Nephron (organoid): ENCODE data around the gene MTUS2.

Experiments
- H3K27ac Mint-ChIP-seq, 3 experiments: 2 replicates each; pipeline ENCODE4 v1.8.0; 2020; ENCODE audit warnings: mixed read lengths in 3 of 3, mild to moderate bottlenecking in 2 of 3, moderate library complexity in 1 of 3
- H3K27me3 Mint-ChIP-seq: 2 replicates; pipeline ENCODE4 v1.8.0; 2021; ENCODE audit warnings: low read depth, mild to moderate bottlenecking, moderate library complexity, mixed read lengths
- H3K36me3 Mint-ChIP-seq: 2 replicates; pipeline ENCODE4 v1.8.0; 2020; ENCODE audit warnings: low read depth, mixed read lengths
- H3K4me1 Mint-ChIP-seq: 2 replicates; pipeline ENCODE4 v1.8.0; 2020; ENCODE audit warnings: mixed read lengths
- H3K4me3 Mint-ChIP-seq, 3 experiments: 2 replicates each; pipeline ENCODE4 v1.8.0; 2020; ENCODE audit warnings: mild to moderate bottlenecking in 3 of 3, mixed read lengths in 3 of 3, moderate library complexity in 2 of 3
- H3K9me3 Mint-ChIP-seq: 2 replicates; pipeline ENCODE4 v1.8.0; 2020; ENCODE audit warnings: mixed read lengths
- TF ChIP-seq, protein P1 (sequence below), 3 experiments: fragments of 200-600 bp; sonication (generic); IDR thresholded peaks; one replicate each; pipeline ENCODE4 v1.5.0; 2021; ENCODE audit warnings: antibody characterized with exemption in 3 of 3; ENCODE audit not compliant: unreplicated experiment in 3 of 3

MTUS2 gene

DNA sequence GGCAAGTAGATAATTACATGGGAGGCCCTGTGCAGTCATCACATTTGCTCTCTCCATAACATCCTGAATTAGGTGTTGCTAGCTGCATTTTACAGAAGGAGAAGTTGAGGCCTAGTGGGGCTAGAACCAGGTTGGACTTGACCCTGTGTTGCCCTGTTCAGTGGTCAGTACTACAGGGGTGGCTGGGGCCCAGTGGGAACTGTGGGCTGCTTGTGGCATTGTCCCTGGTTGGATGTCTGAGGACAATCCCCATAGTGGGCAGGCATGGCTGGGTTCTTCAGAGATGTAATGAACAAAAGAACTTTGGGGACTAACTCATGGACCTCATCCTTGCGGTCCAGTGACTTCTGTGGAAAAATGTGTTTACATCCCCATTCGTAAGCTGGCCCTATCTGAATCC, 38.9 kb downstream of the MTUS2 start:
- H3K9me3 Mint-ChIP-seq = no peaks in the 10 kb centered on the region
- H3K27ac Mint-ChIP-seq = no peak overlapping the region
- TF ChIP-seq, protein P1, sequence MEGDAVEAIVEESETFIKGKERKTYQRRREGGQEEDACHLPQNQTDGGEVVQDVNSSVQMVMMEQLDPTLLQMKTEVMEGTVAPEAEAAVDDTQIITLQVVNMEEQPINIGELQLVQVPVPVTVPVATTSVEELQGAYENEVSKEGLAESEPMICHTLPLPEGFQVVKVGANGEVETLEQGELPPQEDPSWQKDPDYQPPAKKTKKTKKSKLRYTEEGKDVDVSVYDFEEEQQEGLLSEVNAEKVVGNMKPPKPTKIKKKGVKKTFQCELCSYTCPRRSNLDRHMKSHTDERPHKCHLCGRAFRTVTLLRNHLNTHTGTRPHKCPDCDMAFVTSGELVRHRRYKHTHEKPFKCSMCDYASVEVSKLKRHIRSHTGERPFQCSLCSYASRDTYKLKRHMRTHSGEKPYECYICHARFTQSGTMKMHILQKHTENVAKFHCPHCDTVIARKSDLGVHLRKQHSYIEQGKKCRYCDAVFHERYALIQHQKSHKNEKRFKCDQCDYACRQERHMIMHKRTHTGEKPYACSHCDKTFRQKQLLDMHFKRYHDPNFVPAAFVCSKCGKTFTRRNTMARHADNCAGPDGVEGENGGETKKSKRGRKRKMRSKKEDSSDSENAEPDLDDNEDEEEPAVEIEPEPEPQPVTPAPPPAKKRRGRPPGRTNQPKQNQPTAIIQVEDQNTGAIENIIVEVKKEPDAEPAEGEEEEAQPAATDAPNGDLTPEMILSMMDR (IDR thresholded peaks at IDR 0.05; ENCODE audit: unreplicated experiment in 3 of 3) = no peak
- H3K27me3 Mint-ChIP-seq = peaks cover 5% of the 10 kb centered on the region
- no peak overlapping the region for H3K4me3 Mint-ChIP-seq
- no peaks in the 10 kb centered on the region for H3K36me3 Mint-ChIP-seq
- no peaks in the 10 kb centered on the region for H3K4me1 Mint-ChIP-seq

DNA sequence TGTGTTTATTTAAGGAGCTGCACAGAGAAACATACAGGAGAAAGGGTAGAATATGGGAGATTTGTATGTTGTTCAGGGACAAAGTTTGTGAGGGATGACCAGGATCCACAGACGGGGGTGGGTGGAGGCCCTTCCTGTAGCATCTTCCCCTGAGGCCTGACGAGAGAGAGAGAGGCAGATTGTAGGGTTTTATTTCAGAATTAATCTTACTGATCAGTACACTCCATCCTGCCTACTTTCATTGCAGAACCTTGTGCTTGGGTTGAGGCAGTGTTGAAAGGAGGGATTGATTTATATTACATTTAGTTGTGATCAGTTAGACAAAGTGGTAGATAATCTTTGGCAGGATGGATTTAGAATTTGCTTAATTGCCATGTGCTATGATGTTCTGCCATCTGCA, 39.6 kb downstream of the MTUS2 start:
- TF ChIP-seq, protein P1 (IDR thresholded peaks at IDR 0.05; ENCODE audit: unreplicated experiment in 3 of 3) = no peak
- Mint-ChIP-seq H3K9me3 (no peaks in the 10 kb centered on the region), H3K4me3 (no peak overlapping the region), H3K36me3 (no peaks in the 10 kb centered on the region), H3K27me3 (peaks cover 6% of the 10 kb centered on the region), H3K27ac (no peak overlapping the region), H3K4me1 (no peaks in the 10 kb centered on the region)

DNA sequence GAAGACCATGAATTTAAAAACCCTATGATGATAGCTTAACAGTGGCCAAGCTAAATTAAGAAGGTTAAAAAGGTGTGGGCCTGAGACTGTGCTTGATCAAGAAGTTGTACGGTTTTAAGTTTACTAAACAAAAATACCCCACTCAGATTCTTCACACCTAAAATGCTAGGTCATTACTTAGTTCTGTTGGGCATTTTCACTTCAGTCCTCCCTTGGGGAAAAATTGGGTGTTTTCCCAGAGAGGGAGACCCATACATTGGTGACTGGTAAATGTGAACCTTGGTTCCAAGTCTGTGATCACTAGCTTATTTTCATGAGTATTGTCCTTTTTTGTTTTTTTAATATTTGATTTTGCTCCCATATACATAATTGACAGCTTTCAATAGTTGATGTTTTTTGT, 44.4 kb downstream of the MTUS2 start:
- H3K4me3 Mint-ChIP-seq = no peak overlapping the region
- TF ChIP-seq, protein P1 (IDR thresholded peaks at IDR 0.05; ENCODE audit: unreplicated experiment in 3 of 3) = no peak
- no peak overlapping the region for H3K27ac Mint-ChIP-seq
- no peaks in the 10 kb centered on the region for H3K9me3 Mint-ChIP-seq
- H3K4me1 Mint-ChIP-seq = no peaks in the 10 kb centered on the region
- no peaks in the 10 kb centered on the region for H3K36me3 Mint-ChIP-seq
- H3K27me3 Mint-ChIP-seq = peaks cover 10% of the 10 kb centered on the region

DNA sequence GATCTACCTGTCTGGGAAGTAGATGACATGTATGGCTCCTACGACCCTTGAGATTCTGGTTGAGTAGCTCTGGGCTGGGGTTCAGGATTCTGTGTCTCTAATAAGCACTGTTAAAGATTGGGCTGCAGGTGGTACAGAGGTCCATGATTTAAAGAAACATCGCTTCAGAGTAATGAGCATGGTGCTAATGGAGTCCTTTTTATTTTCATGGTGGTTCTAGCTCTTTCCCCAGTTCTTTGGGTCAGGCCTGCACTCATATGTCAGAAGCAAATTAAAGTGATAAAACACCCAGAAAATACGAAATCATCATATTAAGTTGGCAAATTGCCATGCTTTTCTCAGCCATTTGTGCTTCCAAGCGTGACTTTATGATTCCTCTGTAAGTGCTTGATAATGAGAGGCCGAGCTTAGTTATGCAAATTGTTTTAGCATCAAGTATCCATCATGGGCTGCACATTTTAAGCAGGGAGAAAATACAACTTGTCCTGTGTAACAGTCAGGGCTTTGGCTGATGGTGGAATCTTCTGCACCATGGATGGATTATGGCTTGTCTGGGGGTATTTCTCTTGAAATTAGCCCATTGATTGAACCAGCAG, 45.1 kb downstream of the MTUS2 start:
- Mint-ChIP-seq H3K4me1 (no peaks in the 10 kb centered on the region), H3K27me3 (peaks cover 10% of the 10 kb centered on the region), H3K4me3 (no peak overlapping the region), H3K9me3 (no peaks in the 10 kb centered on the region), H3K36me3 (no peaks in the 10 kb centered on the region), H3K27ac (no peak overlapping the region)
- TF ChIP-seq, protein P1 (IDR thresholded peaks at IDR 0.05; ENCODE audit: unreplicated experiment in 3 of 3) = no peak

DNA sequence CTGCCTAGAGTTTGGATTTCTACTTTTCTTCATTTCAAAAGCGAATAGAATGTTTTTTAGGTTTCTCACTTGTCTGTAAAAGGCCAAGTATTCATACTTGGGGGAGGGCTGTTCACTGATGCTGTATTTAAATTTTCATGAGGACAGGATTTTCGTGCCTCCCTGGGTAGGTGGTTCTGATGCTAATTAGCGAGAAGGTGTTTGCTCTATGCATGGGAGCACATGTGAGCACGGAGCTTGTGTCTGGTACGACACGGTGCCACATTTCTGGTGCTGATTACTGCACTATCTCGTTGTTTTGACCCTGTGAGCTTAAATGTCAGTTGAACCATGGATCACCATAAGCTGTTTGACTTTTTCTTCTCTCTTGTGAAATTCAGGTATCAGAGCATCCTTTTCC, 45.8 kb downstream of the MTUS2 start:
- Mint-ChIP-seq H3K36me3 (no peaks in the 10 kb centered on the region), H3K4me1 (no peaks in the 10 kb centered on the region), H3K4me3 (no peak overlapping the region), H3K27me3 (peaks cover 10% of the 10 kb centered on the region), H3K27ac (no peak overlapping the region), H3K9me3 (peaks cover 3% of the 10 kb centered on the region)
- TF ChIP-seq, protein P1 (IDR thresholded peaks at IDR 0.05; ENCODE audit: unreplicated experiment in 3 of 3) = no peak

DNA sequence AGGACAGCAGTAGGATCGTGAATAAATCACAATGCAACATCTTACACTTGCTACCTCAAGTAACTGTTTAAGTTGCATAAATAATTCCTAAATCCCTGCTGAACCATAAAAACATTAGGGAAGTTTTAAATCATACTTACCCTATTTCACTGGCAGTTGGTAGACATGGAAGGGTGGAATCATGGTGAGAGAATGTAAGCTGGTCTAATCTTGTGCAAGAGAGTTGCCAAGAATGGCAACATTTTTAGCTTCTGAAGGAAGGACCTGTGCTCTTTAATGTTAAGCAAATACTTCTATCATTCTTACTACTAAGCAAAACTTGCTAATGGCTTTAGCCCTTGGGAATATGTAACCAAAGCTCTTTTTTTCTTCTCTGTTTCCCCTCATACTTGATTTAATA, 46.8 kb downstream of the MTUS2 start:
- no peak overlapping the region for H3K4me3 Mint-ChIP-seq
- TF ChIP-seq, protein P1 (IDR thresholded peaks at IDR 0.05; ENCODE audit: unreplicated experiment in 3 of 3) = no peak
- H3K4me1 Mint-ChIP-seq = no peaks in the 10 kb centered on the region
- peaks cover 11% of the 10 kb centered on the region for H3K9me3 Mint-ChIP-seq
- H3K36me3 Mint-ChIP-seq = peaks cover 4% of the 10 kb centered on the region
- H3K27me3 Mint-ChIP-seq = peaks cover 11% of the 10 kb centered on the region
- no peak overlapping the region for H3K27ac Mint-ChIP-seq
